Urinary bladder (tissue), 4 donors: ENCODE measurements around the gene PNPT1. TPM values are rescaled to one million over a fixed set of nuclear protein-coding genes. Genes with fewer than 3 reads are reported as not detected.
"Not testable (repeated sequence)": the region's sequence is repeated elsewhere in the genome, so short reads cannot be mapped to it uniquely, and the experiment has no call there.

ENCODE experiments used
- DNase-seq: peaks from one replicate; pipeline ENCODE4 v3.0.0-alpha.2; 2015; ENCODE audit errors: extremely low spot score
- H3K27ac ChIP-seq: one replicate; pipeline ENCODE4 v1.5.1; 2013; ENCODE audit warnings: low read depth, mild to moderate bottlenecking, moderate library complexity
- H3K36me3 ChIP-seq: one replicate; pipeline ENCODE4 v1.6.1; 2013; ENCODE audit warnings: mild to moderate bottlenecking, moderate library complexity; ENCODE audit not compliant: insufficient read depth
- H3K4me1 ChIP-seq: one replicate; pipeline ENCODE4 v1.6.1; 2013; ENCODE audit warnings: mild to moderate bottlenecking, moderate library complexity; ENCODE audit not compliant: insufficient read depth
- H3K4me3 ChIP-seq: one replicate; pipeline ENCODE4 v1.5.1; 2013; ENCODE audit warnings: low read depth, low read length
- WGBS: extraction: QIAGEN DNeasy Blood & Tissue Kit; methylation state at CpG from one replicate; pipeline ENCODE4 v1.1.7; 2013; 5-methylcytosine and 5-hydroxymethylcytosine counted together
- polyA plus RNA-seq: library from polyadenylated mRNA; stranded (reverse); fragments of 200-250 nt; gene quantifications from one replicate; pipeline ENCODE4 v1.2.3, GENCODE V29; 2013
- total RNA-seq: library from RNA; depleted of rRNA; stranded (reverse); fragments of >200 nt; gene quantifications from one replicate; pipeline ENCODE4 v1.2.3, GENCODE V29; 2014
- donor health status: healthy with polysubstance abuse.
- donor health status: healthy.

PNPT1 gene
- total RNA-seq (32.4 TPM), polyA plus RNA-seq (10.4 TPM)

DNA sequence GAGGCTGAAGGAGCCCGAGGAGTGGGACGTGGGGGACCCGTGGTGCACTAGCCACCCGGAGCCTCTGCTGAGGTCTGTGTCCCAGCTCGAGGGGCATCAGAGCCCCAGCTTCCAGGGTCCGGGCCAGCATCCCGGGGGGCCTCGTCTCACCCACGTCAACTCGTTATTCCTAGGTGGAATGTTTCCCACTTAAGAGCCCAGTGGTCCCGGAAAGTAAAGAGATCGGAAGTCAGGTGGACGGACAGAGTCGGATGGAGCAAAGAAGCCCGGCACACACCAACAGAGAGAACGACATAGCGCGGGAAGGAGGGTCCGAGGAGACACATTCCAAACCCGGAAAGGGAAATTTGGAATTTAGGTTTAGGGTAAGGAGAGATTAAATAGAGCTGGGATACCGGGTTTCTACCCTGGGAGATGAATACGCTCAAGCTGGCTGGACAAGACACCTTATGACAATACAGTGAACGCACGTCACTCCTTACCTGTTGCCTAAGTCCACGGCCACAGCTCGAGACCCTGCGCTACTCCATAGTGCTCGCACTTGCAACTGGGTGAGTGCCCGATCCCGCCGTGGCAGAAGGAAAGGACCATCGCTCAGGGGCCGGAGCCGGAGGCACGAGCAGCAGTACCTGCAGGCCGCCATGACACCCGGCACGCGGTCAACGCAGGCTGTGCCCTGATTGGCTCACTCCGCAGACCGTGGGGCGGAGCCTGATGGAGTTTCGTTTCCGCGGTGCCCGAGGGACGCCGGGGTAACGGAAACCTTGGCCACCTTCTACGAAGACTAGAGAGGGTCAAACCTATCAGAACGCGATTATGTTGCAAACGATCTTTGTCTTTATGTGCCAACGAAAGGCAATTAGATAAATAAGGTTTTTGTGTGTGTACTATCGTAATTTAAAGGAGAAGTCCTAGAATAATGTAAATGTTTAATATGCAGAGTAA, at the start of gene PNPT1:
Gene PNPT1, minus strand, starts transcription at position 664 of the 945 bp plus-strand sequence. Its CDS starts 21 bp downstream, at position 643.
- Histone ChIP-seq H3K4me1 (no peaks in the 10 kb centered on the region), H3K4me3 (peak within 1 kb of the TSS; percentile 78), H3K27ac (no peak within 1 kb of the TSS), H3K36me3 (no peaks in the 10 kb centered on the region)
- DNase-seq, result peak; percentile 90
- WGBS, result under 1% methylated on average over 56 of the region's 56 CpGs

DNA sequence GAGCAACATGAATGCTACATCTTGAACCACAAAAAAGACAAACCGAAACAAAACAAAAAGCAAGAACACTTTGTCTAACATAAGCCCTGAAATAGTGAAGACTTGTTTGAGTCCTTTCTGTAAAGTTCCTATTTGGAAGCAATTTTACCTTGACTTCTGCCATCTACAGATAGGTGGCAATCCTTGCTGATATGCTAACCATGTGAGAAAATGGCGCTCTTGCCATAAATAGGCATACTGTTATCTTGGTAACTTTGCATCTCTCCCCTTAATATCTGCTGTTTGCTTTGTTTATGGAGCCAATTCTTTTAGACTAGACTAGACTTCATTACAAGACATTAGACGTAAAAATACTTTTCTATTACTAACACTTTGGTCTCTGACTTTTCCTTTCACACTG, 49.4 kb upstream of the PNPT1 start:
- H3K27ac ChIP-seq, result no peak overlapping the region
- no peak for DNase-seq
- no peaks in the 10 kb centered on the region for H3K4me1 ChIP-seq
- H3K4me3 ChIP-seq, result no peak overlapping the region
- WGBS, result 88% methylated on average over 3 of the region's 3 CpGs
- H3K36me3 ChIP-seq, result no peaks in the 10 kb centered on the region

DNA sequence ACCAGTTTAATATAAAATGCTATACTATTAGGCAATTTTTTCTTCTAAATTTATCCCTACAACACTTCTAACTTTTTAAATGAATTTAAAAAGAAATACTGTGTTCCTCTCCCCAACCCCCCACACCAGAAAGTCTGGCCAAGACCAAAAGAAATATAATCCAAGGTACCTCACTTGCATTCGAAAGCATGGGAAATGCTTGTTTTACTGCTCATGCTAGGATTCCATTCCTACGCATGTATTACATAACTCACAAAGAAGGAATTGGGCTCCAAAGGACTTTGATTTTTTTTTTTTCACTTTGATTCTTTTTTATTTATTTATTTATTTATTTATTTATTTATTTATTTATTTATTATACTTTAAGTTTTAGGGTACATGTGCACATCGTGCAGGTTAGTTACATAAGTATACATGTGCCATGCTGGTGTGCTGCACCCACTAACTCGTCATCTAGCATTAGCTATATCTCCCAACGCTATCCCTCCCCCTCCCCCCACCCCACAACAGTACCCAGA, 42.4 kb upstream of the PNPT1 start:
- 89% methylated on average over 5 of the region's 5 CpGs for WGBS
- H3K36me3 ChIP-seq, H3K27ac ChIP-seq, H3K4me1 ChIP-seq, DNase-seq, H3K4me3 ChIP-seq: not testable (repeated sequence)

DNA sequence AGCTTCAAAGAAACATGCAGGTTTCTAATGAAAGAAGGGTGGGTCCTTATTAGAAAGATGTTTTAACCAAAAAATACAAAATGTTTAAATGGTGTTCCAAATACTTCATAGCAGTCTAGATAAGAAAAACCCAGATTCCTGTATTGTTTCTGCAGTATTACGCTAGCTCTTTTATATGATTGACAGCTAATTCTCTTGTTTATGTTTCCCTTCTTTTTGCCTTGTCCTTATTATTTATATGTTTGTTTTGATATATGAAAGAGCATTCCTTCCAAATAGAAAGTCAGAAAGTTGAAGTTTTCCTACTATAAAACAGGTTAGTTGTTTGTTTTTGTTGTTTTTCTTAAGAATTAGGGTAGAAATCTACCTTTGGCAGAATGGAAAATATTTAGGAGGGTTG, 41.1 kb upstream of the PNPT1 start:
- Histone ChIP-seq H3K27ac (no peak overlapping the region), H3K4me1 (no peaks in the 10 kb centered on the region), H3K36me3 (no peaks in the 10 kb centered on the region), H3K4me3 (no peak overlapping the region)
- DNase-seq, result no peak
- 90% methylated on average over 1 of the region's 1 CpG for WGBS

DNA sequence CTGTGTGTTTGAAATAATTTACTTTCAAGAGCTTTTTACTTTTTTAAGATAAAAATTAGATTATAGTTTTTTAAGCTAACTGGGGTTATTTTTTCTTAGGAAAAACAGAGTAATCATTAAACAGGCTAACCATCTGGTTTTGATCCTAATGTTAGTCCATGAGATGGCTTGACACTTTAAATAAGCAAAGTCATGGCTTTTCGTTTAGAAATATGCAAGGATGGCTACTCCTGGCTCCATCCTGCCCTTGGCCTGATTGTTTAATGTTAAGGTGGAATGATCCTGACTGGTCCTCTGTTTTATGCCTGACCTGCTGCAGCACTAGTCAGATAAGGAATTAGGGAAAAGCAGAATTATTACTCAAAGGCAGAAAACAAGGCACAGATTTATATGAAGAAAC, 39.7 kb upstream of the PNPT1 start:
- no peak overlapping the region for H3K27ac ChIP-seq
- H3K4me1 ChIP-seq, result no peaks in the 10 kb centered on the region
- no peak for DNase-seq

DNA sequence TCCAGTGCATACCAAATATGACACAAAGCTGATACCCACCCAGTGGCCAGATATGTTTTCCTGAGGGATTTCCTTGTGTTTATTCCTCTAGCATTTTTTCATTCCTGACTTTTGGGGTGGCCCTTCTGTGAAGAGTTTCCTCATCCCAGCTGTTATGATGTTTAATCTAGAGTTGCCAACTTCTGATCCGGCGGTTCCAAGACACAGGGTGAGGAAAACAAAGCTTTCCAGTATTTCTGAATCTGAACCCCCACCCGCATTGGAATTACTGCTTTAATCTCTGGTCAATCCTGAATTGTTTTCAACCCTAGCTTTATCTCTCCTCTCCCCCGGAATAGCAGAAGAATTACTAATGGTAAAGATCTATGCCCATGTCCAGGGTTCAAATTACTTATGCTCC, 39.2 kb upstream of the PNPT1 start:
- H3K27ac ChIP-seq, result no peak overlapping the region
- H3K36me3 ChIP-seq, result no peaks in the 10 kb centered on the region
- no peak for DNase-seq
- no peak overlapping the region for H3K4me3 ChIP-seq
- no peaks in the 10 kb centered on the region for H3K4me1 ChIP-seq
- 32% methylated on average over 4 of the region's 4 CpGs for WGBS

More for the DNA sequence above, 39.7 kb upstream of the PNPT1 start:
- Histone ChIP-seq H3K36me3 (no peaks in the 10 kb centered on the region), H3K4me3 (no peak overlapping the region)
- 12% methylated on average over 1 of the region's 1 CpG for WGBS

DNA sequence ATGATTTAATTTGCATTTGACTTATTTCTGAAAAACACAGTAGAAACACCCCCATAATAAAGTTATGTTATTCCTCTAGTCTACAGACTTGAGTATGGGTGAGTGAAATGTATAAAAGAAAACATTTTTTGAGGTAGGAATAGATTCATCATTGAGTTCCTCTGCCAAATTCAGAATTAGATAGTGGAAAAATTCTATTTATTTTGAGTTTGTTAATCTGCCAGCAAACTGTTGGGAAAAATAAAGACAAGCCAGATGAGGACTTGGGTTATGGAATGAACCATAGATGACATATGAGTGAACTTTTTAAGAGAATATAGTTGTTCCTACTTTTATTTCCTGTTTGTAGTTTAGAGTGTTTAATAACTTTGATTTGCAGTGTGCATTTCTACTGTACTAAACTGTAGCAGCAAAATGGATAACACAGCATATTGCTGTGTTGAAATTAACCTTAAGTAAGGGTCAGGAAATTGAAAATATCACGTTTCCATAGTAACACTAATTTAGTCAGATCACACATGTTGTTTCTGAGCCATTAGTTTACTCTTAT, 35.6 kb upstream of the PNPT1 start:
- no peak overlapping the region for H3K27ac ChIP-seq
- DNase-seq, result no peak
- H3K4me3 ChIP-seq, result no peak overlapping the region
- no peaks in the 10 kb centered on the region for H3K36me3 ChIP-seq
- 36% methylated on average over 1 of the region's 1 CpG for WGBS
- H3K4me1 ChIP-seq, result no peaks in the 10 kb centered on the region

DNA sequence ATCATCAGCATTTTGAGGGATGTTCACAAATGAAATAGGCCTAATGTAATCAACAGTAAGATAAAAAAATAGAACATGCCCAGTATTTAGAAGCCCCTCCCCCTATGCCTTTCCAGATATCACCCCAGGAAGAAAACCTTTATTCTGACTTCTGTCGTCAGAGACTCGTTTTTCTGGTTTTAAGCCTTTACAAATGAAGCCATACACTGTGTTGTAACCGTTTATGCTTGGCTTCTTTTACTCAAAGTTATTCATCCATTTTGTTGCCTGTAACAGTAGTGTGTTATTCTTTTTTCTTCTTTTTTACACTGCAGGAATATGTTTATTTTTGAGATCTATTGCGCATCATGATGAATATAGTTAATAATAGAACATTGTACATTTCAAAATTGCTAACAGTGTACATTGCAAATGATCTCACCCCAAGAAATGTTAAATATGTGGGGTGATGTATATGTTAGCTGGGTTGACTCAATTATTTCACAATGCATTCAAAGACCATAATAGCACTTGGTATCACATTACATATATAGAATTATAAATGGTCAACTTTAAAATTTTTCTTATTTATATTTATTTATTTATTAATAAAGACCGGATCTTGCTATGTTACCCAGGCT, 28.1 kb upstream of the PNPT1 start:
- 72% methylated on average over 5 of the region's 5 CpGs for WGBS
- peak; percentile 40 for DNase-seq
- Histone ChIP-seq H3K36me3 (no peaks in the 10 kb centered on the region), H3K4me1 (no peaks in the 10 kb centered on the region), H3K27ac (no peak overlapping the region), H3K4me3 (no peak overlapping the region)

DNA sequence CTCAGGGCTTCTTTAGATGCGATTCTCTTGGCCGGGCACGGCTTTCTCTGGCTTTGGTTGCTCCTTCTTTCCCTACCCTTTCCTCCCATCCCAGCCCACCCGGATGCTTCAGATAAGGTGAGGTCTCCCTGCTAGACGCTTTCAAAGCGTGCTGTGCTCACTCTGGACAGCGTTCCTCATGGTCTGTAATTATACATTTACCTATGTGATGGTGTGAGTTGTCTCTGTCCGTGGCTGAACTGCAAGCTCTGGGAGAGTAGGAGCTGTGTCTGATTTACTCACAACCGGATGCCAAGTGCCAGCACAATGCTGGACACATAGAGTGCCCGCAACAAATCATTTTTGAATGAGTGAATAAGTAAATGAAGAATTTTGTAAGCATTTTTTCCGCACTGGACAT, 26.8 kb upstream of the PNPT1 start:
- Histone ChIP-seq H3K27ac (no peak overlapping the region), H3K4me3 (no peak overlapping the region), H3K4me1 (no peaks in the 10 kb centered on the region), H3K36me3 (no peaks in the 10 kb centered on the region)
- DNase-seq, result no peak
- WGBS, result 61% methylated on average over 11 of the region's 11 CpGs

DNA sequence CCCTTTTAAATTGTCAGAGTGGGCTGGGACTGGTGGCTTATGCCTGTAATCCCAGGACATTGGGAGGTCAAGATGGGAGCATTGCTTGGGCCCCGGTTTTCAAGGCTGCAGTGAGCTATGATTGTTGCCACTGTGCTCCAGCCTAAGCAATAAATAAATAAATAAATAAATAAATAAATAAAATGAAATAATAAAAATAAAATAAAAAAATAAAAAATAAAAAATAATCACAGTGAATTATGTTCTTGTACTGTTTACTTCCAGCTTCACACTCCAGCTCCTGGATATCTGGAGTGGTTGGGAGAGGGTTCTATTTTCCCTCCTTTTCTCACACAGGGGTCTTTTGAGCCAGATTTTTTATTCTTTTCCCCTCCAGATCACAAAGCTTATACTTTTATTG, 26.2 kb upstream of the PNPT1 start:
- no peak for DNase-seq
- no peaks in the 10 kb centered on the region for H3K36me3 ChIP-seq
- no peak overlapping the region for H3K4me3 ChIP-seq
- no peak overlapping the region for H3K27ac ChIP-seq
- 90% methylated on average over 1 of the region's 1 CpG for WGBS
- no peaks in the 10 kb centered on the region for H3K4me1 ChIP-seq

DNA sequence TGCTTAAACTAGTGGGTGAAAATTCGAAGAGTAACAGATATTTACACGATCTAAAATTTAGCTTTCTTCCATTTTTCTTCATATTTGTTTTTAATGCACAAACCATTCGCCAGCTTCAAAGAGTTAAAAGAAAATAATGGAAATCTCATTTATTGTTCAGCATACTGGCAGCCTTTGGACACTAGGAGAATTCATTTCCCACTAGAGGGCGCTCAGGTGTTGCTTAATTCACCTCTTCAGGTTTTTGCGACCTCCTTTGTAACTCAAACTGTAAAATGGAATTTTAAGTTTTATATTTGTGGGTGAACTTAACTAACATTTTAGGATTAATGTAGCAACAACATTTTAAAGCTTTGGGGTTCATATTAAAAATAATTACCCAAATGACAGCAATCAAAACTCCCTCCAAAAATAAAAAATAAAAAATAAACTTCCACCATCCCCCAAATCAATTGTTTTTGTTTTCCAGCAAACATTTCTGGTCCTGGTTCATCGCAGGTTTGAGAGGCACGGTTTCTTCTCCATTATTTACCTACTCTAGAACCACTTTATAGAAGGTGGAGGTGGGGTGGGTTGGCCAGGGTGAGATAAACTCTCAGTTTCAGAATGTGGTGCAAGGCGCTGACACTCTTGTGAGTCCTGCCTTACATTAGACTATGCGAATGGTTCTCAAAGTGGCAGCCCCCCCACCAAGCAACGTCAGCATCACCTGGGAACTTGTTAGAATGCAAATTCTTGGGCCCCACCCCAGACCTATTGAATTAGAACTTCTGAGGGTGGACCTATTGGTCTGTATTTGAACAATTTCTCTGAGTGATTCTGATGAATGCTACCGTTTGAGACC, 24.7 kb upstream of the PNPT1 start:
- H3K4me3 ChIP-seq, result no peak overlapping the region
- no peak overlapping the region for H3K27ac ChIP-seq
- WGBS, result 28% methylated on average over 11 of the region's 11 CpGs
- H3K36me3 ChIP-seq, result no peaks in the 10 kb centered on the region
- DNase-seq, result peak; percentile 65
- no peaks in the 10 kb centered on the region for H3K4me1 ChIP-seq

DNA sequence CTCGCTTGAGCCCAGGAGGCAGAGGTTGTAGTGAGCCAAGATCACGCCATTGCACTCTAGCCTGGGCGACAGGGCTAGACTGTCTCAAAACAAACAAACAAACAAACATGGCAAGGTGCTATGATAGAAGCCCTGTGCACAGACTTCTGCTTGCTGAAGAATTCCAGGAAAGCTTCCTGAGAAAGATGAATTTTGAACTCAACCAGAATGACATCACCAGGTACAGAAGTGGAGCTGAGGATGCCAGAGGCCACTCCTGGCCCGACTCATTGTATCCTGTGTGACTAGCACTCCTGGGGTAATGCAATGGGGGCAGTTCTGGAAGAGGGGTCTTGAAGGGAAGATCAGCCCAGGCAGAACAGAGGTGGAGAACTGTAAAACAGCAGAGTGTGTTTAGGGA, 22.0 kb upstream of the PNPT1 start:
- no peaks in the 10 kb centered on the region for H3K4me1 ChIP-seq
- H3K4me3 ChIP-seq, result no peak overlapping the region
- DNase-seq, result no peak
- H3K36me3 ChIP-seq, result no peaks in the 10 kb centered on the region
- 84% methylated on average over 4 of the region's 4 CpGs for WGBS
- no peak overlapping the region for H3K27ac ChIP-seq

DNA sequence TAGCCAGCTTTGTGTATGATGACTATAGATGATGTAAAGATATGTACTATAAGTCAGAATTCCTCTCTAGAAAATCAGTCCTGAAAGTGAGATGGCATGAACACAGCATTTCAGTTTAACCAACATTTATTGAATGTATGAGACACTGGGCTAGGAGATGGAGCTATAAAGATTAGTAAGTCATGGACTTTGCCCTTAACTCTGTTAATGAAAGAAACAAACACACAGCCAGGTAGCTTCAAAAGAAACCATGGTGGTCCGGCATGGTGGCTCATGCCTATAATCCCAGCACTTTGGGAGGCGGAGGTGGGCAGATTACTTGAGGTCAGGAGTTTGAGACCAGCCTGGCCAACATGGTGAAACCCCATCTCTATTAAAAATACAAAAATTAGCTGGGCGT, 21.5 kb upstream of the PNPT1 start:
- 91% methylated on average over 3 of the region's 3 CpGs for WGBS
- H3K36me3 ChIP-seq, DNase-seq, H3K4me3 ChIP-seq, H3K27ac ChIP-seq, H3K4me1 ChIP-seq: not testable (repeated sequence)
